GM18519 (cell line): ENCODE measurements around the gene RENBP.

Experiments used
- ATAC-seq: cut with Tn5 transposase; IDR thresholded peaks from one replicate; pipeline ENCODE4 v1.9.1; 2021; ENCODE audit warnings: mild to moderate bottlenecking, moderate library complexity; ENCODE audit not compliant: unreplicated experiment, low FRiP score

RENBP gene

GRCh38 chrX:153903991-153904957, 40.2 kb downstream of the RENBP start, which contains the start of gene AVPR2:
Gene AVPR2, plus strand, starts transcription at chrX:153904673. Its CDS starts 473 bp downstream, at chrX:153905146.
- ATAC-seq: no peak

DNA sequence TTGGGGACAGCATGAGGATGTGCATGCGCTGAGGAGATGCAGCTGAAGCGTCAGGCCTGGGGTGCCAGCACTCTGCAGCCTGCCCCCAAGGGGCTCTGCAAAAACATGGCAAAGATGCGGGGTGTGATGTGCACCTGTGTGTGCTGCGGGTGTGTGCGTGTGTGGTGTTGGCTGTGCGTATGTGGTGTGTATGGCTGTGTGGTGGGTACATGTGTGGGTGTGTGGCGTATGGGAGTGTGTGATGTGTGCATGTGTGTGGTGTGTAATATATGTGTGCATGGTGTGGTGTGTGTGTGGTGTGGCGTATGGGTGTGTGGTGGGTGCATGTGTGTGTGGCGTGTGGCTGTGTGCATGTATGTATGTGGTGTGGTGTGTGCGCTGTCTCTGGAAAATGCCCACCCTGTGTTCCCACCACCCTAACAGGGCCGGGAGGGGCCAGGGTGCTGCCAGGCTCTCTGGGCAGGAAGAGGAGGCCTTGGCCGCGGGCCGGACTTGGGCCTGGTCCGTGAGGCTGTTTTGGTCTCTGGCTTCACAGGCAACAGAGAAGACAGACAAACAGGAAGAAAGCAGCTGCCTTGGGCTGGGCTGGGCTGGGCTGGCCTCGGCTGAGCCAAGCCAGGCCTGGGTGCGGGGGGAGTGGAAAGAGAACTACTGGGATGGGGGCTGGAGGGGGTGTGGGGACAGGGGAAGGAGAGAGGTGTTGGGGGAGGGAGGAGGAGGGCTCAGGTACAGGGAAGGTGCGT, 41.0 kb downstream of the RENBP start:
- ATAC-seq: no peak

GRCh38 chrX:153902385-153902784, 42.1 kb downstream of the RENBP start:
- ATAC-seq: no peak

- ATAC-seq: no peak
Observed at GRCh38 chrX:153901753-153902140, 42.7 kb downstream of the RENBP start.

DNA sequence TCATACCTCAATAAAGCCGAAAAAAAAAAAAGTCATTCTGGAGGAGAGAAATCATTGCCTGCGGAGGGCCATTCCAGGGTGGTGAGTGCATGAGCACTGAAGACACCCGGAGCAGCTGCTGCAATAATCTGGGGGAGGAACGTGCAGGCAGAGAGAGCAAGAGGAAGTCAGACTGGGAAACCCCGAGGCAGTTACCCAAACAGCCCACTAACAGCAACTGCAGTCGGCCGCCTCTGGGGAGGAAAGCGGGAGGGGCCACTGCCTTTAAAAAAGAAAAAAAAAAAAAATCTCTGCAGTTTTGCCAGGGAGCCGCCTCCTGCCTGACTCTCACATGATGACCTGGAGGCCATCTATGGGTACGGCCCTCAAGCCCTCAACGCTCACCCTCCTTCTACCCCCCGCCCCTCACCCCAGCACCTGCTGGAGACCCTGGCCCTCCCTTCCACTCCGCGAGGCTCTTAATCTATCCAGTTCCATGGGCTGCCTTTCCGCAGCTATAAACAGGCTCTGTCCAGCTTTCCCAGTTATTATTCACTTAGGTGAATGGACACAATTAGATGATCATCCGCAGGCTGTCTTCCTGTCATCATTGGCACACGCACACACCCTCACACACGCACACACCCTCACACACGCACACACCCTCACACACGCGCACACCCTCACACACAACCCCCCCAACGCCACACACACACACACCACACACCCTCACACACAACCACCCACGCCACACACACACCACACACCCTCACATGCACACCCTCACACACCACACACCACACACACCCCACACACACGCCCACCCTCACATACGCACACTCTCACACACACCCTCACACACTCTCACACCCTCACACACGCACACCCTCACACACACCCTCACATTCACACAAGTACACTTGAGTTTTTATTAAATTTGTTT, 43.4 kb downstream of the RENBP start:
- peak; percentile 59 for ATAC-seq

DNA sequence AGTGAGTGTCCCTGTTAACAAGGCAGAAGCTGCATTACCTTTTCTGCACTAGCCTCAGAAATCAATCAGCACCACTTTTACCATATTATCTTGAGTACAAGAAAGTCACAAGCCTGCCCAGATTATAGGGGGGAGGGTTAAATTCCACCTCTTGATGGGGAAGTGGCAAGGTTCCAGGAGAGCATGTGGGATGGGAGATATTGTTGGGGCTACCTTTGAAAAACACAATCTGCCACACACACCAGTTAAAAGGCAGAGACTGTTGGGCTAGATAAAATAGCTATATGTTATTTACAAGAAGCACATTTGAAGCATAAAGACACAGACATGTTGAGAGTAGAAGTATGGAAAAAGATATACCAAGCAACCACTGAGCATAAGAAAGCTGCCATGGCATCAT, 46.5 kb downstream of the RENBP start:
- no peak for ATAC-seq

DNA sequence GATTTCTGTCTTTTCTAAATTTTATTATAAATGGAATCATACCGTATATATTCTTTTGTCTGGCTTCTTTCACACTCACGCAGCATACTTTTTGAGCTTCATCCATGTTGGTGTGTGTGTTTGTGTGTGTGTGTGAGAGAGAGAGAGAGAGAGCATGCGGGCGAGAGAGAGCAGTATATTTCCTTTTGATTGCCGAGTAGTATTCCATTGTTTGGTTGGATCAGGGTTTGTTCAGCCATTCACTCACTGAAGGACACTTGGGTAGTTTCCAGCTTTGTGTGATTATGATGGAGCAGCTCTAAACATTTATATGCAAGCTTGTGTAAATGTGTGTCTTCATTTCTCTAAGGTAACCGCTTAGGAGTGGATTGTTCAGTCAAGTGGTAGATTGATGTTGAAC, 55.3 kb downstream of the RENBP start:
- ATAC-seq: no peak

DNA sequence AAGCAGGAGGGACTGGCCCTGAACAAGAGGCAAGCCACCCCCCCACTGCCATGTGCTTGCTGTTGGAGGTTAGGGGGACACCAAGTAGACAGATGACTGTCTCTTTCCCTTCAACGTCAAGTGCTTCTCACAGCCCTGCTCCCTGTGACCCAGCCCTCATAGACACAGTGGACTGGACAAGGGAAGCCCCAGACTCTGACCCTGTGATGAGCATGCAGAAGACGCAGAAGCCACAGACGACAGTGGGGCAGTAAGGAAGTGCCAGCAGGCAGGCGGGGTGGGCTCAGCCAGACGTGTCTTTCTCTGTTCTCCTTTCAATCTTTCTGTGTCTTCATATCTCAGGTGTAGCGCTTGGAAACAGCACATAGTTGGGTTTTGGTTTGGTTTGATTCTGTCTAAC, 56.1 kb downstream of the RENBP start:
- ATAC-seq: no peak

DNA sequence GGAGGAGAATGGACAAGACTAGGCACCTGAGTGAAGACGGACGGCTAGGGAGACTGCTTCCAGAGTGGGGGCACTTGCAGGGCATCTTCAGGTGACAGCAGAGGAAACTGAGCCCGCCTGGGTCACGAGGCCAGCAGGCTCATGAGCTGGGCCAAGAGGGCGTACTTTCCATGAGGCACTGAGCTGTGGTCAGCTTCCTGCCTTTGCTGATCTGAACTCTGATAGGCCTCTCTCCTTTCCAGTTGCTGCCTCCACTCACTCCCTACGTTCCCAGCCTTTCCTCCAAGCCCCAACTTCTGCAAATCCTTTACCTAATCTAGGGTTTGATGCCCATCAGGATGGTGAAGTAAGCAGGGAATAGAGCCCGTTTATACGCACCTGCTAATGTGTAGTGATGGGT, 57.1 kb downstream of the RENBP start:
- no peak for ATAC-seq

GRCh38 chrX:153886915-153887314, 57.5 kb downstream of the RENBP start:
- no peak for ATAC-seq

GRCh38 chrX:153885968-153886903, 58.2 kb downstream of the RENBP start, which contains the start of gene L1CAM:
Gene L1CAM, minus strand, starts transcription at chrX:153886173. Its CDS starts 10,337 bp downstream, at chrX:153875836.
- ATAC-seq: no peak
